ENCODE results near the gene CABP2.

DNA sequence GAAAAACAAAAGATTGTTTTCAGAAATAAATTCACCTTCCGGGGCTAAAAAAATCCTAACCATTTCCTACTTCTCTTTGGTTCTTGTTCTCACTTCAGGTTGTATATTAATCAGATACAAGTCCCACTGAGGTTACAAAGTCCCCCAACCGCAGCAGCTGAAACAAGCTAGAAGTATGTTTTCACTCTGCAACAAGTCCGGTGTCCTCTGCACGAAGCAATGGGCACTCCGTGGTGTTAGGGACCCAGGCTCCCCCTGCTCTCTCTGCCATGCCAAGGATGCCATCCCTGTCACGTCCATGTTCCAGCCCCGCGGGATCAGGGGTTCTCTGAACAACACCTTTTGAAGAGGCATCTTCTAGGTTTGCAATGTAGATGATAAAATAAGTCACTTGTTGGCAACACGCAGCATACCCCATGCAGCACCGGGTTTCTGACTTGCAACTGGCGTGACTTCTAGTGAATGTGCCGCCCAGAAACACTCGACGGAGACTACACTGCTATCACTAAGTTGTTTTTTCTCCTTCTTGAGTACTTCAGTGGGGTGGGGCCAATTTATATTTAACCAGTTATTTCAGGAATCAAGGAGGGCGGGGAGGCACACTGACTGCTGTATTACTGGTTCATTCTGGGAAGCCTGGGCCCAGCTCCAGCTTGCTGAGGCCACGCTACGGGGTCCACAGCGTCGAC is 35.0 kb upstream of the CABP2 start:
- TF ChIP-seq, protein P1, sequence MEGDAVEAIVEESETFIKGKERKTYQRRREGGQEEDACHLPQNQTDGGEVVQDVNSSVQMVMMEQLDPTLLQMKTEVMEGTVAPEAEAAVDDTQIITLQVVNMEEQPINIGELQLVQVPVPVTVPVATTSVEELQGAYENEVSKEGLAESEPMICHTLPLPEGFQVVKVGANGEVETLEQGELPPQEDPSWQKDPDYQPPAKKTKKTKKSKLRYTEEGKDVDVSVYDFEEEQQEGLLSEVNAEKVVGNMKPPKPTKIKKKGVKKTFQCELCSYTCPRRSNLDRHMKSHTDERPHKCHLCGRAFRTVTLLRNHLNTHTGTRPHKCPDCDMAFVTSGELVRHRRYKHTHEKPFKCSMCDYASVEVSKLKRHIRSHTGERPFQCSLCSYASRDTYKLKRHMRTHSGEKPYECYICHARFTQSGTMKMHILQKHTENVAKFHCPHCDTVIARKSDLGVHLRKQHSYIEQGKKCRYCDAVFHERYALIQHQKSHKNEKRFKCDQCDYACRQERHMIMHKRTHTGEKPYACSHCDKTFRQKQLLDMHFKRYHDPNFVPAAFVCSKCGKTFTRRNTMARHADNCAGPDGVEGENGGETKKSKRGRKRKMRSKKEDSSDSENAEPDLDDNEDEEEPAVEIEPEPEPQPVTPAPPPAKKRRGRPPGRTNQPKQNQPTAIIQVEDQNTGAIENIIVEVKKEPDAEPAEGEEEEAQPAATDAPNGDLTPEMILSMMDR (IDR thresholded peaks at IDR 0.05), result no peak
- no peak for TF ChIP-seq POLR2A (IDR thresholded peaks at IDR 0.05)
- TF ChIP-seq POLR2AphosphoS5 (IDR thresholded peaks at IDR 0.05), result no peak
- no peak for TF ChIP-seq EP300 (IDR thresholded peaks at IDR 0.05; ENCODE audit: low read depth)

All from transverse colon (tissue), 4 donors.